ENCODE data around the gene BNIP3.

- TF ChIP-seq CTCF (conservative IDR thresholded peaks at IDR 0.05), result no peak
- no peak for TF ChIP-seq ZFX (IDR thresholded peaks at IDR 0.05)
Observed at GRCh38 chr10:131959841-131960240, 21.9 kb downstream of the BNIP3 start.

All from C4-2B (cell line).